Measurements from ENCODE around the gene NR4A2. TPM values are rescaled to one million over a fixed set of nuclear protein-coding genes. Genes with fewer than 3 reads are reported as not detected.

The NR4A2 gene
- total RNA-seq, 1 experiment from 2014 or later, result 12.0 TPM

GRCh38 chr2:156311976-156312375, 20.5 kb downstream of the NR4A2 start:
- ATAC-seq, result no peak
- H3K36me3 ChIP-seq (ENCODE audit: low read depth, low read length), result no peaks in the 10 kb centered on the region
- no peaks in the 10 kb centered on the region for H3K4me1 ChIP-seq (ENCODE audit: insufficient read depth, low read length)
- H3K79me2 ChIP-seq (ENCODE audit: low read length), result no peaks in the 10 kb centered on the region
- H3K9me3 ChIP-seq (ENCODE audit: low read length), result no peaks in the 10 kb centered on the region
- no peaks in the 10 kb centered on the region for H4K20me1 ChIP-seq (ENCODE audit: low read length)
- intact Hi-C loops (cut with micrococcal nuclease), result no loop called here
- H3K9ac ChIP-seq (ENCODE audit: low read length), result no peak overlapping the region
- CTCF ChIA-PET, result no interaction called here
- POLR2A ChIA-PET (ENCODE audit: unreplicated experiment), result no interaction called here
- H3K9me2 ChIP-seq (replicated peaks; ENCODE audit: low read length), result no peaks in the 10 kb centered on the region
- no peaks in the 10 kb centered on the region for H3F3A ChIP-seq (ENCODE audit: low read length, unreplicated experiment)
- H3K27ac ChIP-seq (ENCODE audit: low read length), result no peak overlapping the region
- no peaks in the 10 kb centered on the region for H3K27me3 ChIP-seq (ENCODE audit: low read length)
- no peak overlapping the region for H3K4me3 ChIP-seq (ENCODE audit: low read length)
- BruUV-seq (replicated peaks), result no TSS peak
- H2AFZ ChIP-seq (ENCODE audit: low read length), result no peak overlapping the region
- TF ChIP-seq EZH2 (IDR thresholded peaks at IDR 0.05; ENCODE audit: low read length, unreplicated experiment) (no peak), EZH2phosphoT487 (IDR thresholded peaks at IDR 0.05; ENCODE audit: borderline replicate concordance, low read length) (no peak), CTCF (conservative IDR thresholded peaks at IDR 0.05; ENCODE audit: low read depth, low read length) (no peak)
- no peak overlapping the region for H3K4me2 ChIP-seq (ENCODE audit: low read length)
- no peak for DNase-seq

GRCh38 chr2:156310773-156311172, 21.7 kb downstream of the NR4A2 start:
- Histone ChIP-seq H3K27ac (ENCODE audit: low read length) (no peak overlapping the region), H2AFZ (ENCODE audit: low read length) (no peak overlapping the region), H3K9me2 (replicated peaks; ENCODE audit: low read length) (no peaks in the 10 kb centered on the region), H3K79me2 (ENCODE audit: low read length) (no peaks in the 10 kb centered on the region), H3K9ac (ENCODE audit: low read length) (no peak overlapping the region), H3K27me3 (ENCODE audit: low read length) (no peaks in the 10 kb centered on the region), H3K4me2 (ENCODE audit: low read length) (no peak overlapping the region), H3K4me3 (ENCODE audit: low read length) (no peak overlapping the region), H3K36me3 (ENCODE audit: low read depth, low read length) (no peaks in the 10 kb centered on the region), H3K9me3 (ENCODE audit: low read length) (no peaks in the 10 kb centered on the region), H3F3A (ENCODE audit: low read length, unreplicated experiment) (no peaks in the 10 kb centered on the region), H3K4me1 (ENCODE audit: insufficient read depth, low read length) (no peaks in the 10 kb centered on the region), H4K20me1 (ENCODE audit: low read length) (no peaks in the 10 kb centered on the region)
- BruUV-seq (replicated peaks), result no TSS peak
- TF ChIP-seq EZH2 (IDR thresholded peaks at IDR 0.05; ENCODE audit: low read length, unreplicated experiment), result no peak
- no peak for TF ChIP-seq CTCF (conservative IDR thresholded peaks at IDR 0.05; ENCODE audit: low read depth, low read length)
- no peak for TF ChIP-seq EZH2phosphoT487 (IDR thresholded peaks at IDR 0.05; ENCODE audit: borderline replicate concordance, low read length)
- ChIA-PET POLR2A (ENCODE audit: unreplicated experiment) (no interaction called here), CTCF (no interaction called here)
- DNase-seq (no peak), ATAC-seq (no peak)
- intact Hi-C loops (cut with micrococcal nuclease), result no loop called here

GRCh38 chr2:156309917-156310316, 22.6 kb downstream of the NR4A2 start:
- H2AFZ ChIP-seq (ENCODE audit: low read length), result no peak overlapping the region
- ChIA-PET CTCF (no interaction called here), POLR2A (ENCODE audit: unreplicated experiment) (no interaction called here)
- no peaks in the 10 kb centered on the region for H3K9me3 ChIP-seq (ENCODE audit: low read length)
- H4K20me1 ChIP-seq (ENCODE audit: low read length), result no peaks in the 10 kb centered on the region
- no peaks in the 10 kb centered on the region for H3K79me2 ChIP-seq (ENCODE audit: low read length)
- H3F3A ChIP-seq (ENCODE audit: low read length, unreplicated experiment), result no peaks in the 10 kb centered on the region
- H3K4me2 ChIP-seq (ENCODE audit: low read length), result no peak overlapping the region
- H3K9ac ChIP-seq (ENCODE audit: low read length), result no peak overlapping the region
- no peaks in the 10 kb centered on the region for H3K4me1 ChIP-seq (ENCODE audit: insufficient read depth, low read length)
- ATAC-seq (no peak), DNase-seq (no peak)
- no peaks in the 10 kb centered on the region for H3K27me3 ChIP-seq (ENCODE audit: low read length)
- intact Hi-C loops (cut with micrococcal nuclease), result no loop called here
- no peak for TF ChIP-seq EZH2phosphoT487 (IDR thresholded peaks at IDR 0.05; ENCODE audit: borderline replicate concordance, low read length)
- TF ChIP-seq EZH2 (IDR thresholded peaks at IDR 0.05; ENCODE audit: low read length, unreplicated experiment), result no peak
- no peak for TF ChIP-seq CTCF (conservative IDR thresholded peaks at IDR 0.05; ENCODE audit: low read depth, low read length)
- H3K27ac ChIP-seq (ENCODE audit: low read length), result no peak overlapping the region
- no peaks in the 10 kb centered on the region for H3K9me2 ChIP-seq (replicated peaks; ENCODE audit: low read length)
- H3K36me3 ChIP-seq (ENCODE audit: low read depth, low read length), result no peaks in the 10 kb centered on the region
- H3K4me3 ChIP-seq (ENCODE audit: low read length), result no peak overlapping the region
- BruUV-seq (replicated peaks), result no TSS peak

All from PC-3 (cell line).